RWPE1 (cell line): ENCODE results near the gene CDK15.

ENCODE experiments used
- CTCF ChIA-PET: fragments of 350-600 bp; sonication (Branson Sonifier 250); formaldehyde crosslinking; extraction: SDS; loops from one replicate; lab custom pipeline; 2021; lab: Yijun Ruan, JAX
- POLR2A ChIA-PET: fragments of 400-600 bp; formaldehyde crosslinking; extraction: SDS; loops from one replicate; lab custom pipeline; 2020; ENCODE audit warnings: antibody characterized with exemption; ENCODE audit not compliant: low non-redundant PET; lab: Yijun Ruan, JAX
- DNase-seq: peaks from one replicate; pipeline ENCODE4 v3.0.0; 2012; ENCODE audit warnings: low spot score
- H3K27ac ChIP-seq: fragments of 450-650 bp; 2 replicates; pipeline ENCODE4 v1.5.1; 2017
- TF ChIP-seq, protein P1 (sequence below): fragments of 450-650 bp; conservative IDR thresholded peaks from 2 replicates; pipeline ENCODE4 v1.5.1; 2017; ENCODE audit warnings: low read depth, mild to moderate bottlenecking

Gene CDK15

DNA sequence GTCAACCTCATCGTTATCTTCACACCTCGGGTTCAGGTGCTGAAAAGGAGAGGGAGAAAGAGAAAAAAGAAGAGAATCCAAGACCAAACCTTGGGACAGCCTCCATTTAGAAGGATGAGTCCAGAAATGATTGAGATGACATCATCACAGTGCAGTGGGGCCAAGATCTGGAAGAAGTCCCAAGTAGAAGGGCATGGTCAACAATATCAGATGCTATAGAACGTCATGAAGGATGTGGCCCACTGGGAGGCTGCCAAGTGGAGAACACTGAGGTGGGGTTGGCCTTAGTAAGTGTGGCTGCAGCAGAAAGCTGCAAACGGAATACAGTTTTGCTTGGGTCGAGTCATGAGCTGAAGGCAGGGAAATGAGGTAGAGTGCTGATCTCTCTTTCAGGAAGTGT lies 136.2 kb downstream of the CDK15 start:
- TF ChIP-seq, protein P1, sequence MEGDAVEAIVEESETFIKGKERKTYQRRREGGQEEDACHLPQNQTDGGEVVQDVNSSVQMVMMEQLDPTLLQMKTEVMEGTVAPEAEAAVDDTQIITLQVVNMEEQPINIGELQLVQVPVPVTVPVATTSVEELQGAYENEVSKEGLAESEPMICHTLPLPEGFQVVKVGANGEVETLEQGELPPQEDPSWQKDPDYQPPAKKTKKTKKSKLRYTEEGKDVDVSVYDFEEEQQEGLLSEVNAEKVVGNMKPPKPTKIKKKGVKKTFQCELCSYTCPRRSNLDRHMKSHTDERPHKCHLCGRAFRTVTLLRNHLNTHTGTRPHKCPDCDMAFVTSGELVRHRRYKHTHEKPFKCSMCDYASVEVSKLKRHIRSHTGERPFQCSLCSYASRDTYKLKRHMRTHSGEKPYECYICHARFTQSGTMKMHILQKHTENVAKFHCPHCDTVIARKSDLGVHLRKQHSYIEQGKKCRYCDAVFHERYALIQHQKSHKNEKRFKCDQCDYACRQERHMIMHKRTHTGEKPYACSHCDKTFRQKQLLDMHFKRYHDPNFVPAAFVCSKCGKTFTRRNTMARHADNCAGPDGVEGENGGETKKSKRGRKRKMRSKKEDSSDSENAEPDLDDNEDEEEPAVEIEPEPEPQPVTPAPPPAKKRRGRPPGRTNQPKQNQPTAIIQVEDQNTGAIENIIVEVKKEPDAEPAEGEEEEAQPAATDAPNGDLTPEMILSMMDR = no peak
- no peak for DNase-seq
- no peak overlapping the region for H3K27ac ChIP-seq
- POLR2A ChIA-PET = no interaction called here
- CTCF ChIA-PET = no interaction called here
